RPMI7951 (cell line): ENCODE data around the gene CASKIN2. TPM values are rescaled to one million over a fixed set of nuclear protein-coding genes. Genes with fewer than 3 reads are reported as not detected.
"Not testable (repeated sequence)": the region's sequence is repeated elsewhere in the genome, so short reads cannot be mapped to it uniquely, and the experiment has no call there.

ENCODE experiments used
- DNase-seq: peaks from one replicate; pipeline ENCODE4 v3.0.0-alpha.2; 2012; ENCODE audit warnings: low read depth
- total RNA-seq: library from RNA; depleted of rRNA; stranded (reverse); fragments of >200 nt; shearing (Covaris generic); gene quantifications from 2 replicates; pipeline ENCODE4 v1.2.3, GENCODE V29; 2014

The CASKIN2 gene
- total RNA-seq, 1 experiment from 2014 or later, result 4.2 TPM

- no peak for DNase-seq
Observed at GRCh38 chr17:75490953-75491649, 24.2 kb downstream of the CASKIN2 start.

DNA sequence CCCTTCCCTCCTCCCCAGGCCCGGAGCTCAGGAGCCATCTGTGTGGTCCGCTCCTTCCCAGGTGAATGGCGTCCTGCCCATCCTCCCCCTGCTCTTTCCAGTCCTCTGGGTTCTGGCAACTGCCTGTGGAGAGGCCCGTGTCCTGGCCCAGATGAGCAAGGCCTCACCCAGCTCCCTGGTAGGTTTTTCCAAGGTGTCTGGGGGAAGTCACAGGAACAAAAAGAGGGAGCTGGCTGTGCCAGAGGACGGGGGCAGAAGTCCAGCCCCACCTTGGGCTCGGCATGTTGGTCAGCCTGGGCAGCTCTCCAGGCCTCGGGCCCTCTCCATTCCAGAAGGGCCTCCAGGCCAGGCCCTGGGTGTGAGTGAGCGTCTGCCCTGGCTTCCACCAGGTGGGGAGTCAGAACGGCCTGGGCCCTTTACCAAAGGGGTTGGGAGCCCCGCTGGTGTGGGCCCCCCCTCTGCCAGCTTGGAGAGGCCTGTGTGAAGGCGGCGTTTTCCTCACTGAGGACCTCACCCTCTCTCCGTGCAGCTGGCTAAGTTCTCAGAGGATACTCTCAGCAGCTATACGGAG is 25.1 kb downstream of the CASKIN2 start:
- DNase-seq, result no peak

- DNase-seq, result no peak
Observed at GRCh38 chr17:75489511-75489955, 25.8 kb downstream of the CASKIN2 start.

DNA sequence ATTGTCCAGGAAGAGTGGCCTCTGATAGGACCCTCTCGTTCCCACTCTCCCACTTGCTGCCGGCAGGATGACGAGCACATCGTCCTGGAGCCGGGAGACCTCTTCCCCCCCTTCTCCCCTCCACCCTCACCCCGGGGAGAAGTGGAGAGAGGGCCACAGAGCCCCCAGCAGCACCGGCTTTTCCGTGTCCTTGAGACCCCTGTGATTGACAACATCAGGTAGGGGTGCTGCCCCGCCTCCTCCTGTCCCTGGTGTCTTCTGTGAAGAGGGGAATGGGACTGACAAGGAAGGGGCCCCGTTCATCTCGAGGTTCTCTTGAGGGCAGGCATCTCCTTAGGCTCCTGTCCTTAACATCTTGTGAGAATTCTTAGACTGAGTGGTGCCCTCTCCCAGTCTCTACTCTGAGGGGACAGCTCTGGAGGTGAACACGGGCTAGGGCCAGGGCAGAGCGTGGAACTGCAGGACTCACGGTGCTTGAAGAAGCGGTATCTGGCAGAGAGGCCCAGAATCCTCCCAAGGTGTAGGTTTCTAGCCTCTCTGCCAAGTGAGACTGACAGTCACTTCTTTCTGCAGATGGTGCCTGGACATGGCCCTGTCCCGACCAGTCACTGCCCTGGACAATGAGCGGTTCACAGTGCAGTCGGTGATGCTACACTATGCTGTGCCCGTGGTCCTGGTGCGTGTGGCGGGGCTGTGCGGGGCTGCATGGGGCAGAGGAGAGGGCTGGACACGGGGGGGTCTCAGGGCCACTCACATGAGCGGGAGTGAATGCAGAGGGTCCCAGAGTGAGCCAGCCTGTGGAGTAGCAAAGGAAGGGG is 26.4 kb downstream of the CASKIN2 start:
- no peak for DNase-seq

DNA sequence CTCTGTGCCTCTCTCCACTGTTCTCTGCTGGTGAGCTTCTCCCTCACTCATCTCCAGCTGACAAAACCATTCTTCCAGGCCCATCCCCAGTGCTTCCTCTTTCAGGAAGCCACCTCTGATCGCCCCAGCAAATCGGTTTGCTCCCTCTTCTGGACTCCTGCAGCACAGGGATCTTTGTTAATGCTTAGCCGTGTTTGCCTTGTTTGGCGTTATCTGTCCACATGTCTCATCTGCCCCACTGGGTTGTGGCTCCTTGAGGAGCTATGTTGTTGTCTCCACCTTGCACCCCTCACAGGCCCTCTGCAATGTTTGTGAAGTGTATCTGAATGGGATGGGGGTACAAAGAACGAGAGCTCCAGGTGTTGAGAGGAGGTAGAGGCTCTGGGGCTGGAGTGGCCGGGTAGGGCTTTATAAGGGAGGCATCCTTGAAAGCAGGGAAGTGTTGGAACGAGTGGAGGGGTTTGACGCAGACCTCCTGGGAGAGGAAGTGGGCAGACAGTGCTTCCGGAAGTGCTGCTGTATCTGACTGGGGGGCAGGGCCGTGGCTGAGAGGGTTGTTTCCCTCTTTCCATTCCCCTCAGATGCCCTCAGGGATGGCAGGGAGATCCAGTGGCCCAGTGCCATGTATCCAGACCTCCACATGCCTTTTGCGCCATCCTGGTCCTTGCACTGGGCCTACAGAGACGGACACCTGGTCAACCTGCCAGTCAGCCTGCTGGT is 27.8 kb downstream of the CASKIN2 start:
- no peak for DNase-seq

- DNase-seq, result no peak
Observed at GRCh38 chr17:75486951-75487350, 28.4 kb downstream of the CASKIN2 start.

DNA sequence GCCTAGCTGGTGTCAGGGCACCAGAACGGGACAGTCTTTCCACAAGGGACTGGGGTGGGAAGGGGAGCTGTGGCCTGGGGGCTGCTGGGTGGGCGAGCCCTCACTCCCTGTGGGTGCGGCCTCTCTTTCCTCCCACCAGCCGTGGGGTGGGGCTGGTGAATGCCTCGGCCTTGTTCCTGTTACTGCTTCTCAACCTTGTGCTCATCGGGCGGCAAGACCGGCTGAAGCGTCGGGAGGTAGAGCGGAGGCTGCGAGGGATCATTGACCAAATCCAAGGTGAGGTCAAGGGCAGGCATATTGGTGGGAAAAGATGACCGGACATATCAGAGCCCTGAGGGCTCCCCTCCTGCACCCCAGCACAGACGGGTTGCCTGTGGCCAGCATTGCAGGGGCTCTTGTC is 29.2 kb downstream of the CASKIN2 start:
- DNase-seq, result no peak

GRCh38 chr17:75485688-75486087 is 29.6 kb downstream of the CASKIN2 start:
- no peak for DNase-seq

GRCh38 chr17:75482098-75482942 is 33.0 kb downstream of the CASKIN2 start:
- DNase-seq, result no peak

GRCh38 chr17:75481194-75482068 is 33.9 kb downstream of the CASKIN2 start:
- DNase-seq, result no peak

- no peak for DNase-seq
Observed at GRCh38 chr17:75480281-75480680, 35.1 kb downstream of the CASKIN2 start.

DNA sequence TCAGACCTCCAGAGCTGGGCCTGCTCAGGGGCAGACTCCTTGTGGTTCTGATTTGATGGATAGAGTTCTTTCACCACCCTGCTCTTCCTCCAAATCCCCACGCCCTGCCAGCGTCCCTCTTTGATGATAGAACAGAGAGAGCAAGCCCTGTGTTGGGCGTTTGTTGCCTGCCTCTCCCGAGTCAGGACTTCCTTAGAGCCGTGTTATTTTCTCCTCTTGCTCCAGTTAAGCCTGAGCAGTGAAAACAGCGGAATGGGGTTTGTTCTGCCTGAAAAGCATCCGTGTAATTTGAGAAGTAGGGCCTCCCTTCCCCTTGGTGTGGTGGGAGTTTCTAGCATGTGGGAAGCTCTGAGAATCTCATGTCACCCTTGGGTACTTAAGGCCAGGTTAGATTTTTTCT is 36.8 kb downstream of the CASKIN2 start:
- no peak for DNase-seq

DNA sequence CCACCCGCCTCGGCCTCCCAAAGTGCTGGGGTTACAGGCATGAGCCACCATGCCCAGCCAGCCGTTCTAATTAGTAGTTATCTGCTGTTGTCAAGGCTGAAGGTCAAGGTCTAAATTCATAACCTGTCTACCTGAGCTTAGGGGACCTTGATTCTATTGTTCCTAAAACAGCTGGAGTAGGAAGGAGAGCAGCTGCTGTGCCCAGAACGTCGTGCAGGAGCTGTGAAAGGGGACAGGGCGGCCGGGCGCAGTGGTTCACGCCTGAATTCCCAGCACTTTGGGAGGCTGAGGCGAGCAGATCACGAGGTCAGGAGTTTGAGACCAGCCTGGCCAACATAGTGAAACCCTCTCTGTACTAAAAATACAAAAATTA is 37.9 kb downstream of the CASKIN2 start:
- DNase-seq, result not testable (repeated sequence)

DNA sequence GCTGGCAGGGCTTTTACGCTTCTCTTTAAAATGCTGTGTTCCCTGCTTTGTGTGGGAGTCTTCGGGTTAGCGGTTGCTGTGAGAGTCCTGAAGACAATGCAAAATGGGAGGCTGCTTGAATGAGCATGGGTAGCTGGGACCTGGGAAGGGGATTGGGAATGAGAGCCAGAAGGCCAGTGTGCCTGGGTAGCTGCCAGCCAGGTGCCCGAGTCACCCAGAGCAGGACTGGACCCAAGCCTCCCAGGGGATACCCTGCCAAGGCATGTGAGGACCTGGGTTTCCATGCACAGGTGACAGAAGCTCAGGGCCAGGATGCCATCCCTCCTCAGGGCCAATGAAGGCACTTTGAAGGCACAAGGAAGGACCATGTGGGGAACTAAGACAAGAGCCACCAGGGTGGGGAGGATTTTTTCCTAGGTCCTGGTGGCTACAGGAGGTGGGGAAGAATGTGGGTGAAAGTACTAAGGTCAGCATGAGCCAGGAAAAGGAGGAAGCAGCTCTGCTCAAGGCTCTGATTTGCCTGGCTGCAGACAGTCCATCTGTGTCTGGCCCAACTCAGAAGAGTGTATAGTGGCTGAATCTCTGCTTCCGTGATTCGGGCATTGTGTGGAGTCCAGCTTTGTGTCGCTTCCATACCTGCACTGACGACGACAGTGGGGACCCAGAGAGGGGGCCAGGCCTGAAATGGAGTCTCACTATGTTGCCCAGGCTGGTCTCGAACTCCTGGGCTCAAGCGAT is 38.4 kb downstream of the CASKIN2 start:
- DNase-seq, result no peak

GRCh38 chr17:75476271-75476671 is 39.1 kb downstream of the CASKIN2 start:
- DNase-seq, result no peak

- DNase-seq, result no peak
Observed at GRCh38 chr17:75475851-75476250, 39.5 kb downstream of the CASKIN2 start.

DNA sequence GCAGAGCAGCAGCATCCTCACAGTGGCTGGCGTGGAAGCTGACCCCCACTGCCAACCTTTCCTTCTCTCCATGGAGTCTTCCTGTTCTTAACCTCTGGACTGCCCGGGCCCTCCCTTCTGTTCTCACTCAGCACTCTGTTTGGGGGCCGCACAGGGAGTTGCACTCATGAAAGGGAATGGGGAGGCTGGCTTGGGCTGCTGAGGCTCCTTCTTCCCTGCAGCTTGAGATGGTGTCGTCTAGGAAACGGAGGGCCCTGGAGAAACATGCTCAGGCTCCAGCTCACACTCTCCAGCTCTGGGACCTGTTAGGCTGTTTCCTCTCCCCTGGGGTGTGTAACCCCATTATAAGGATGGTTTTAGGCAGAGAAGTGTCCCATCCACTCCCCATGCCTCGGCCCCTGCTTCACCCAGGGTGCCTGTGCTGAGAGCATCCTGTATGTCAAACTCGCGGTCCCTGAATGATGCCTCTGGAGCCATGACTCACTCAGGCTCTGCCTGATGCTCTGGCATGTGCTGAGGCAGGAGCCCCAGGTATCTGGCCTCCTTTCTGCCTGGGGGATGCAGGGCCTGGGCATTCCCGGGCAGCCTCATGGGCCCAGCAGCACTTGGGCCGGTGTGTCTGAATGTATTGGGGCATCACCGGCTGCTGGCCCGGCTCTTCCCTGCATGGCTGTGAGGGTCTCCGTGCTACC is 40.0 kb downstream of the CASKIN2 start:
- DNase-seq, result no peak

DNA sequence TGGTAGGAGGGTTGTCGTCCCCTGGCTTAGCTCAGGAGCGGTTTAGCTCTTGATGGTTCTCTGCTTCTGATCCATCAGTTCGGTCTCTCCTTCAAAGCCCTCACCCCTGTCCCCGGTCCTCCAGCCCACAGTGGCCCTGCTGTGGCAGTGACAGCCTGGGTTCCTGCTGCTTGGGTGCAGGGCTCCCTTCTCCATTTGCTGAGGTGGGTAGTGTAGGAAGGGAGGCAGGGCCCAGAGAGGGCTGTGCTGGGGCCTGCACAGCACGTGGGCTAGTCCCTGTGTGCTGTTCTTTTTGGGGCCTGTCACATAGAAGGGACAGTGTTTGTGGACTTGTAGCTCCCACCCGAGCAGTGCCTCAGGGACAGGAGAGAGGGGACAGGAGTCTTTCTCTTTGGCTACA is 40.6 kb downstream of the CASKIN2 start:
- no peak for DNase-seq

DNA sequence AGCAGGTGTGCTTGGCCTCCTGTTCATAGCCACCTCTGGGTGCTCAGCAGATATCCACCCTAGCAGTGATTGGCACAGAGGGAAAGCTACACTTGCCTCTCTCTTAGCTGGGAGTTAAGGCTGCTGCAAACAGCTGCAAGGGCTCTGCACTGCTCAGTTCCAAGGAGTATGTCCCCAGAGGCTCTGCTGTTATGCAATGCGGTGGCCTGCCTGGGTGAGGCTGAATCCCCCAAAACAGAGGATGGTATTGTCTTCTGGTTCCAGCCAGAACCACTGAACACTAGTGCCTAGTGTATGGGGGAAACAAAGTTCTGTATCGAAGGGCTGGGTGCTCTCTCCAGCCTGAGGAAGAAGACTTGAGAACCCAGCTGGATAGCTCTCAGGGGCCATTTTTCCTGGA is 42.1 kb downstream of the CASKIN2 start:
- peak; percentile 25 for DNase-seq
